GM23338 (cell line): ENCODE results near the gene LCTL. TPM values are rescaled to one million over a fixed set of nuclear protein-coding genes. Genes with fewer than 3 reads are reported as not detected.

Experiments
- ATAC-seq: fragments of 200-7000 bp; cut with Tn5 transposase; 3 replicates; pipeline ENCODE4 v1.9.1; 2020
- DNase-seq: peaks from one replicate; pipeline ENCODE4 v3.0.0-alpha.2; 2015; ENCODE audit warnings: low spot score
- H2AFZ ChIP-seq: fragments of 200-600 bp; sonication (generic); 2 replicates; pipeline ENCODE4 v1.8.0; 2016; ENCODE audit warnings: antibody characterized with exemption, mild to moderate bottlenecking, moderate library complexity
- H3F3A ChIP-seq: fragments of 200-600 bp; sonication (generic); replicated peaks from 2 replicates; pipeline ENCODE4 v1.8.0; 2017; ENCODE audit warnings: antibody characterized with exemption, mixed run types, low read depth
- H3K27ac ChIP-seq: fragments of 200-600 bp; sonication (generic); 2 replicates; pipeline ENCODE4 v1.6.1; 2016; ENCODE audit warnings: low read depth
- H3K27me3 ChIP-seq: fragments of 200-600 bp; sonication (generic); 2 replicates; pipeline ENCODE4 v1.8.0; 2016; ENCODE audit warnings: mild to moderate bottlenecking, mixed run types, moderate library complexity; ENCODE audit not compliant: insufficient read depth
- H3K36me3 ChIP-seq: fragments of 200-600 bp; sonication (generic); 2 replicates; pipeline ENCODE4 v1.8.0; 2016; ENCODE audit warnings: mild to moderate bottlenecking; ENCODE audit not compliant: insufficient read depth
- H3K4me1 ChIP-seq: fragments of 200-600 bp; sonication (generic); 2 replicates; pipeline ENCODE4 v1.8.0; 2016; ENCODE audit warnings: mild to moderate bottlenecking, moderate library complexity; ENCODE audit not compliant: insufficient read depth
- H3K4me2 ChIP-seq: fragments of 200-600 bp; sonication (generic); 2 replicates; pipeline ENCODE4 v1.7.1; 2017; ENCODE audit warnings: mixed run types
- H3K4me3 ChIP-seq: fragments of 200-600 bp; sonication (generic); 2 replicates; pipeline ENCODE4 v1.6.1; 2016; ENCODE audit warnings: mixed run types
- H3K79me2 ChIP-seq: fragments of 200-600 bp; sonication (generic); replicated peaks from 2 replicates; pipeline ENCODE4 v1.8.0; 2017; ENCODE audit warnings: mild to moderate bottlenecking; ENCODE audit not compliant: insufficient read depth
- H3K9me2 ChIP-seq: fragments of 200-600 bp; sonication (generic); 2 replicates; pipeline ENCODE4 v1.8.0; 2017; ENCODE audit not compliant: insufficient read depth
- H4K20me1 ChIP-seq: fragments of 200-600 bp; sonication (generic); replicated peaks from 2 replicates; pipeline ENCODE4 v1.8.0; 2017; ENCODE audit warnings: mild to moderate bottlenecking; ENCODE audit not compliant: insufficient read depth
- H3K27ac Mint-ChIP-seq: 2 replicates; pipeline ENCODE4 v1.8.0; 2020; ENCODE audit warnings: inconsistent platforms, mild to moderate bottlenecking, moderate library complexity, mixed read lengths
- H3K27me3 Mint-ChIP-seq: 3 replicates; pipeline ENCODE4 v1.8.0; 2022; ENCODE audit warnings: low read depth, mild to moderate bottlenecking, moderate library complexity, mixed read lengths, inconsistent platforms; ENCODE audit not compliant: insufficient read depth, poor library complexity
- H3K36me3 Mint-ChIP-seq: 3 replicates; pipeline ENCODE4 v1.8.0; 2021; ENCODE audit warnings: low read depth, mild to moderate bottlenecking, inconsistent platforms, moderate library complexity, mixed read lengths
- H3K4me1 Mint-ChIP-seq: 3 replicates; pipeline ENCODE4 v1.8.0; 2020; ENCODE audit warnings: mild to moderate bottlenecking, inconsistent platforms, mixed read lengths
- H3K4me3 Mint-ChIP-seq: 3 replicates; pipeline ENCODE4 v1.8.0; 2021; ENCODE audit warnings: moderate library complexity, mild to moderate bottlenecking, inconsistent platforms, mixed read lengths
- H3K9me3 Mint-ChIP-seq: 3 replicates; pipeline ENCODE4 v1.8.0; 2020; ENCODE audit warnings: moderate library complexity, mild to moderate bottlenecking, inconsistent platforms, mixed read lengths
- polyA plus RNA-seq: library from polyadenylated mRNA; unstranded; fragments of >200 nt; fragmentation: Nextera tagmentation; extraction: Ambion mirVana; gene quantifications from 2 replicates; pipeline ENCODE4 v1.2.1, GENCODE V29; 2016
- small RNA-seq: library from RNA; depleted of rRNA; stranded (forward); fragments of <200 nt; gene quantifications from one replicate; pipeline ENCODE3, GENCODE V24; 2014; ENCODE audit warnings: low replicate concordance
- total RNA-seq: library from RNA; depleted of rRNA; stranded (reverse); fragments of >200 nt; shearing (Covaris generic); gene quantifications from 2 replicates; pipeline ENCODE4 v1.2.3, GENCODE V29; 2014; rRNA removed
- TF ChIP-seq, protein P1 (sequence below), 2 experiments: fragments of 200-600 bp in 1 of 2; sonication (generic) in 1 of 2; conservative IDR thresholded peaks; 2 replicates each; pipeline versions ENCODE4 v1.5.1 to v1.6.1; 2016 to 2017; ENCODE audit warnings: antibody characterized with exemption in 2 of 2, low read depth in 2 of 2, mild to moderate bottlenecking in 2 of 2, moderate library complexity in 1 of 2
- TF ChIP-seq, protein P2 (sequence below): fragments of 250-450 bp; sonication (Bioruptor Pico); IDR thresholded peaks from 2 replicates; pipeline ENCODE4 v1.5.0; 2020; ENCODE audit warnings: mild to moderate bottlenecking, moderate library complexity

LCTL gene
- total and polyA plus RNA-seq, 2 experiments from 2014 or later, result 2.3 to 5.6 TPM

DNA sequence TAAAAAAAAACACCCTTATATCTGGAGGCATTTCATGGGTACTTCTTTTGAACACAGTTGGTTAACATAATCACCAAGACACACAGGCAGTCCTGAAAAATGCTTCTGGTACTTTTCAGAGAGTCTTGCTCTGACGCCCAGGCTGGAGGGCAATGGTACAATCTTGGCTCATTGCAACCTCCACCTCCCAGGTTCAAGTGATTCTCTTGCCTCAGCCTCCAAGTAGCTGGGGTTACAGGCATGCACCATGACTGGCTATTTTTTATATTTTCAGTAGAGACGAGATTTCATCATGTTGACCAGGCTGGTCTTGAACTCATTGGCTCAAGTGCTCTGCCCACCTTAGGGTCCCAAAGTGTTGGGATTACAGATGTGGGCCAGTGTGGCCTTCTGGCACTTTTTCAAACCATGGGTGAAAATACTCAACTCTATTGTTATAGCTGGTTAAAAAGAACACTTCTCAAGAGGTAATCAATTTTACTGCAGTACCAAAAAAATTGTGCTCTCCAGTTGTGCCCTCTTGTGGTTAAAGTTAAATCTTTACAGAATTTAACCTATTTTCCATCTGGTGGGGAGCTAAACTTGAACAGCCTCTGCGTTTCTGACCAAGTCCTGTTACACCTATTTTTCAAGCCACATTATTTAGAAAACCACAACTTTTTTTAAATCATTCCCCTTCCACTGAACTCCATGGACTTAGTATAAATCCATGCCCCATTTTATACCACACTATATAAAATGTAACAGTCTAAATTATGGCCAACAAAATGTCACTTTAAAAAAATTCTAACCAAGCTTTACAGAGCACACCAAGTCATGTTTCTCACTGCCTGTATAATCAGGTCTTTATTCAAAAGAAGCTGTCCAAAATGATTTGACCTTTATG is 67.1 kb downstream of the LCTL start:
- Histone ChIP-seq H3K4me1 (peaks cover 22% of the 10 kb centered on the region), H4K20me1 (peaks cover 31% of the 10 kb centered on the region), H3K79me2 (peaks cover 43% of the 10 kb centered on the region), H3K4me3 (no peak overlapping the region), H3K9me2 (no peaks in the 10 kb centered on the region), H3K27ac (peak overlapping the region; percentile 81), H3K4me2 (no peak overlapping the region), H2AFZ (no peak overlapping the region), H3K27me3 (no peaks in the 10 kb centered on the region), H3F3A (peaks cover 80% of the 10 kb centered on the region), H3K36me3 (peaks cover 74% of the 10 kb centered on the region)
- DNase-seq, result peak; percentile 57
- H3K27me3 Mint-ChIP-seq, result peaks cover 15% of the 10 kb centered on the region
- no peak for ATAC-seq
- TF ChIP-seq, protein P1, sequence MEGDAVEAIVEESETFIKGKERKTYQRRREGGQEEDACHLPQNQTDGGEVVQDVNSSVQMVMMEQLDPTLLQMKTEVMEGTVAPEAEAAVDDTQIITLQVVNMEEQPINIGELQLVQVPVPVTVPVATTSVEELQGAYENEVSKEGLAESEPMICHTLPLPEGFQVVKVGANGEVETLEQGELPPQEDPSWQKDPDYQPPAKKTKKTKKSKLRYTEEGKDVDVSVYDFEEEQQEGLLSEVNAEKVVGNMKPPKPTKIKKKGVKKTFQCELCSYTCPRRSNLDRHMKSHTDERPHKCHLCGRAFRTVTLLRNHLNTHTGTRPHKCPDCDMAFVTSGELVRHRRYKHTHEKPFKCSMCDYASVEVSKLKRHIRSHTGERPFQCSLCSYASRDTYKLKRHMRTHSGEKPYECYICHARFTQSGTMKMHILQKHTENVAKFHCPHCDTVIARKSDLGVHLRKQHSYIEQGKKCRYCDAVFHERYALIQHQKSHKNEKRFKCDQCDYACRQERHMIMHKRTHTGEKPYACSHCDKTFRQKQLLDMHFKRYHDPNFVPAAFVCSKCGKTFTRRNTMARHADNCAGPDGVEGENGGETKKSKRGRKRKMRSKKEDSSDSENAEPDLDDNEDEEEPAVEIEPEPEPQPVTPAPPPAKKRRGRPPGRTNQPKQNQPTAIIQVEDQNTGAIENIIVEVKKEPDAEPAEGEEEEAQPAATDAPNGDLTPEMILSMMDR (conservative IDR thresholded peaks at IDR 0.05; ENCODE audit: low read depth in 2 of 2), result peak; percentile 14 to 58; a peak in 2 of 4 replicates
- TF ChIP-seq, protein P2, sequence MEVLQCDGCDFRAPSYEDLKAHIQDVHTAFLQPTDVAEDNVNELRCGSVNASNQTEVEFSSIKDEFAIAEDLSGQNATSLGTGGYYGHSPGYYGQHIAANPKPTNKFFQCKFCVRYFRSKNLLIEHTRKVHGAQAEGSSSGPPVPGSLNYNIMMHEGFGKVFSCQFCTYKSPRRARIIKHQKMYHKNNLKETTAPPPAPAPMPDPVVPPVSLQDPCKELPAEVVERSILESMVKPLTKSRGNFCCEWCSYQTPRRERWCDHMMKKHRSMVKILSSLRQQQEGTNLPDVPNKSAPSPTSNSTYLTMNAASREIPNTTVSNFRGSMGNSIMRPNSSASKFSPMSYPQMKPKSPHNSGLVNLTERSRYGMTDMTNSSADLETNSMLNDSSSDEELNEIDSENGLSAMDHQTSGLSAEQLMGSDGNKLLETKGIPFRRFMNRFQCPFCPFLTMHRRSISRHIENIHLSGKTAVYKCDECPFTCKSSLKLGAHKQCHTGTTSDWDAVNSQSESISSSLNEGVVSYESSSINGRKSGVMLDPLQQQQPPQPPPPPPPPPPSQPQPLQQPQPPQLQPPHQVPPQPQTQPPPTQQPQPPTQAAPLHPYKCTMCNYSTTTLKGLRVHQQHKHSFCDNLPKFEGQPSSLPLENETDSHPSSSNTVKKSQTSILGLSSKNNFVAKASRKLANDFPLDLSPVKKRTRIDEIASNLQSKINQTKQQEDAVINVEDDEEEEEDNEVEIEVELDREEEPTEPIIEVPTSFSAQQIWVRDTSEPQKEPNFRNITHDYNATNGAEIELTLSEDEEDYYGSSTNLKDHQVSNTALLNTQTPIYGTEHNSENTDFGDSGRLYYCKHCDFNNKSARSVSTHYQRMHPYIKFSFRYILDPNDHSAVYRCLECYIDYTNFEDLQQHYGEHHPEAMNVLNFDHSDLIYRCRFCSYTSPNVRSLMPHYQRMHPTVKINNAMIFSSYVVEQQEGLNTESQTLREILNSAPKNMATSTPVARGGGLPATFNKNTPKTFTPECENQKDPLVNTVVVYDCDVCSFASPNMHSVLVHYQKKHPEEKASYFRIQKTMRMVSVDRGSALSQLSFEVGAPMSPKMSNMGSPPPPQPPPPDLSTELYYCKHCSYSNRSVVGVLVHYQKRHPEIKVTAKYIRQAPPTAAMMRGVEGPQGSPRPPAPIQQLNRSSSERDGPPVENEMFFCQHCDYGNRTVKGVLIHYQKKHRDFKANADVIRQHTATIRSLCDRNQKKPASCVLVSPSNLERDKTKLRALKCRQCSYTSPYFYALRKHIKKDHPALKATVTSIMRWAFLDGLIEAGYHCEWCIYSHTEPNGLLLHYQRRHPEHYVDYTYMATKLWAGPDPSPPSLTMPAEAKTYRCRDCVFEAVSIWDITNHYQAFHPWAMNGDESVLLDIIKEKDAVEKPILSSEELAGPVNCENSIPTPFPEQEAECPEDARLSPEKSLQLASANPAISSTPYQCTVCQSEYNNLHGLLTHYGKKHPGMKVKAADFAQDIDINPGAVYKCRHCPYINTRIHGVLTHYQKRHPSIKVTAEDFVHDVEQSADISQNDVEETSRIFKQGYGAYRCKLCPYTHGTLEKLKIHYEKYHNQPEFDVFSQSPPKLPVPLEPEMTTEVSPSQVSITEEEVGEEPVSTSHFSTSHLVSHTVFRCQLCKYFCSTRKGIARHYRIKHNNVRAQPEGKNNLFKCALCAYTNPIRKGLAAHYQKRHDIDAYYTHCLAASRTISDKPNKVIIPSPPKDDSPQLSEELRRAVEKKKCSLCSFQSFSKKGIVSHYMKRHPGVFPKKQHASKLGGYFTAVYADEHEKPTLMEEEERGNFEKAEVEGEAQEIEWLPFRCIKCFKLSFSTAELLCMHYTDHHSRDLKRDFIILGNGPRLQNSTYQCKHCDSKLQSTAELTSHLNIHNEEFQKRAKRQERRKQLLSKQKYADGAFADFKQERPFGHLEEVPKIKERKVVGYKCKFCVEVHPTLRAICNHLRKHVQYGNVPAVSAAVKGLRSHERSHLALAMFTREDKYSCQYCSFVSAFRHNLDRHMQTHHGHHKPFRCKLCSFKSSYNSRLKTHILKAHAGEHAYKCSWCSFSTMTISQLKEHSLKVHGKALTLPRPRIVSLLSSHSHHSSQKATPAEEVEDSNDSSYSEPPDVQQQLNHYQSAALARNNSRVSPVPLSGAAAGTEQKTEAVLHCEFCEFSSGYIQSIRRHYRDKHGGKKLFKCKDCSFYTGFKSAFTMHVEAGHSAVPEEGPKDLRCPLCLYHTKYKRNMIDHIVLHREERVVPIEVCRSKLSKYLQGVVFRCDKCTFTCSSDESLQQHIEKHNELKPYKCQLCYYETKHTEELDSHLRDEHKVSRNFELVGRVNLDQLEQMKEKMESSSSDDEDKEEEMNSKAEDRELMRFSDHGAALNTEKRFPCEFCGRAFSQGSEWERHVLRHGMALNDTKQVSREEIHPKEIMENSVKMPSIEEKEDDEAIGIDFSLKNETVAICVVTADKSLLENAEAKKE (CRISPR knock-in tag), result no peak
- H3K27ac Mint-ChIP-seq, result peak overlapping the region; percentile 98
- H3K4me3 Mint-ChIP-seq, result peak overlapping the region; percentile 87; the same call in 1 of the 3 replicates
- peaks cover 77% of the 10 kb centered on the region for H3K36me3 Mint-ChIP-seq
- no peaks in the 10 kb centered on the region; the same call in 2 of the 3 replicates for H3K9me3 Mint-ChIP-seq
- peaks cover 33% of the 10 kb centered on the region for H3K4me1 Mint-ChIP-seq

Small RNAs within 50 kb of the gene (small RNA-seq; reads per million reads assigned to genes)
- gene RF01159 (not detected), gene SNORD16 (not detected), gene SNORD18A (not detected), gene SNORD18B (not detected), gene SNORD18C (not detected)

Other genes starting within 250 kb of the LCTL start
- 25.3 and 39.0 TPM in 2 replicates for gene TIPIN, start 209.3 kb downstream of the LCTL start, total RNA-seq
- 32.7 and 39.1 TPM in 2 replicates for gene TIPIN, start 209.3 kb downstream of the LCTL start, polyA plus RNA-seq
- gene MAP2K1, start 179.1 kb downstream of the LCTL start, total RNA-seq, result 68.5 and 73.9 TPM in 2 replicates
- 40.2 and 42.0 TPM in 2 replicates for gene MAP2K1, start 179.1 kb downstream of the LCTL start, polyA plus RNA-seq
- gene SNAPC5, start 68.2 kb downstream of the LCTL start, total RNA-seq, result 17.4 and 21.2 TPM in 2 replicates
- gene SNAPC5, start 68.2 kb downstream of the LCTL start, polyA plus RNA-seq, result 41.1 and 43.2 TPM in 2 replicates
- gene RPL4, start 61.1 kb downstream of the LCTL start, total RNA-seq, result 4,842 and 6,082 TPM in 2 replicates
- gene RPL4, start 61.1 kb downstream of the LCTL start, polyA plus RNA-seq, result 2,989 and 3,203 TPM in 2 replicates
- gene ZWILCH, start 60.7 kb downstream of the LCTL start, total RNA-seq, result 61.5 and 64.1 TPM in 2 replicates
- 49.5 and 51.0 TPM in 2 replicates for gene ZWILCH, start 60.7 kb downstream of the LCTL start, polyA plus RNA-seq
- gene SMAD6, start 136.2 kb upstream of the LCTL start, total RNA-seq, result 11.9 and 15.7 TPM in 2 replicates
- 1.6 and 2.1 TPM in 2 replicates for gene SMAD6, start 136.2 kb upstream of the LCTL start, polyA plus RNA-seq